Dermis blood vessel endothelial cell (primary cell): ENCODE measurements around the gene ACSF3. TPM values are rescaled to one million over a fixed set of nuclear protein-coding genes. Genes with fewer than 3 reads are reported as not detected.
A peak's percentile ranks its signal among the peaks of the same experiment; 100 is the strongest.

Experiments
- DNase-seq: peaks from one replicate; pipeline ENCODE4 v3.0.0; 2010
- total RNA-seq: library from RNA; depleted of rRNA; stranded (reverse); fragments of >200 nt; gene quantifications from 2 replicates; pipeline ENCODE4 v1.2.3, GENCODE V29; 2014

ACSF3 gene
- total RNA-seq, 1 donor from 2014 or later = 27.2 TPM

DNA sequence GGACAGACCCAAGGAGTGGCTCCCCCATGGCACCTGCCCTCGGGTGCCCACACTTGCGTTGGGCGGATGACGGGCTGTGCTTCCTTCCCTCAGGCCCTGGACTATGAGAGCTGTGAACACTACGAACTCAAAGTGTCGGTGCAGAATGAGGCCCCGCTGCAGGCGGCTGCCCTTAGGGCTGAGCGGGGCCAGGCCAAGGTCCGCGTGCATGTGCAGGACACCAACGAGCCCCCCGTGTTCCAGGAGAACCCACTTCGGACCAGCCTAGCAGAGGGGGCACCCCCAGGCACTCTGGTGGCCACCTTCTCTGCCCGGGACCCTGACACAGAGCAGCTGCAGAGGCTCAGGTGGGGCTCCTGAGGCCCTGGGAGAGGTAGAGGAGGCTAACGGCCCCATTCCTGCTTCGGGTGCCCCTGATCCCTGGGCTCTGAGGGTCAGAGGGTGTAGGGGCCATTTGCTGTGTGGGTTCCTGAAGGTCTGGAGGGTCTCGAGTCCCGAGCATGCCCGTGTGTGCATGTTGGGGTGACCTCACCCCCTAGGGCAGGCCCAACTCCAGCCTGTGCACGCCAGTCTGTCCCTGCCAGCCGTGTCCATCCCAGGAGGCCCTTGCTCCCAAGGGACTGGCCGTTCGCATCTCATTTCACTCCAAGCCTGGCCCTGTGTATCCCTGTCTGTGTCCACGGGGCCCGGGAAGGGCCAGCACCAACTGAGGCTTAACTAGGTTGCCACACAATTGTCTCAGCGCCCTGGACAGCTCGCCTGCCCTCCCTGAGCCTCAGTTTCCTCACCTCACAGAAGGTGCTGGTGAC is 96.7 kb downstream of the ACSF3 start:
- no peak for DNase-seq

GRCh38 chr16:89191033-89191900 is 97.6 kb downstream of the ACSF3 start:
- DNase-seq = no peak

- DNase-seq = no peak
Observed at GRCh38 chr16:89191901-89192185, 98.2 kb downstream of the ACSF3 start.

DNA sequence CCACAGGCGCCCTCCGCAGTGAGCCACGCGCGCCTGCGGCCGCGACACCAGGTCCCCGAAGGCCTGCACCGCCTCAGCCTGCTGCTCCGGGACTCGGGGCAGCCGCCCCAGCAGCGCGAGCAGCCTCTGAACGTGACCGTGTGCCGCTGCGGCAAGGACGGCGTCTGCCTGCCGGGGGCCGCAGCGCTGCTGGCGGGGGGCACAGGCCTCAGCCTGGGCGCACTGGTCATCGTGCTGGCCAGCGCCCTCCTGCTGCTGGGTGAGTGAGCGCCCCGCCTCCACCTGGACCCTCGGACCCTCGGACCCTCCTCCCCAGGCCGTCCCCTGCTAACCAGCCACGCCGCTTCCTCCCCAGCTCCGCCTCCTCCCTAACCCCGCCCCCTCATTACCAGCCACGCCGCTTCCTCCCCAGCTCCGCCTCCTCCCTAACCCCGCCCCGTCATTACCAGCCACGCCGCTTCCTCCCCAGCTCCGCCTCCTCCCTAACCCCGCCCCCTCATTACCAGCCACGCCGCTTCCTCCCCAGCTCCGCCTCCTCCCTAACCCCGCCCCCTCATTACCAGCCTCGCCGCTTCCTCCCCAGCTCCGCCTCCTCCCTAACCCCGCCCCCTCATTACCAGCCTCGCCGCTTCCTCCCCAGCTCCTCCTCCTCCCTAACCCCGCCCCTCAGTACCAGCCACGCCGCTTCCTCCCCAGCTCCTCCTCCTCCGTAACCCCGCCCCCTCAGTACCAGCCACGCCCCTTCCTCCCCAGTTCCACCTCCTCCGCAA is 98.7 kb downstream of the ACSF3 start:
- peak; percentile 97 for DNase-seq

DNA sequence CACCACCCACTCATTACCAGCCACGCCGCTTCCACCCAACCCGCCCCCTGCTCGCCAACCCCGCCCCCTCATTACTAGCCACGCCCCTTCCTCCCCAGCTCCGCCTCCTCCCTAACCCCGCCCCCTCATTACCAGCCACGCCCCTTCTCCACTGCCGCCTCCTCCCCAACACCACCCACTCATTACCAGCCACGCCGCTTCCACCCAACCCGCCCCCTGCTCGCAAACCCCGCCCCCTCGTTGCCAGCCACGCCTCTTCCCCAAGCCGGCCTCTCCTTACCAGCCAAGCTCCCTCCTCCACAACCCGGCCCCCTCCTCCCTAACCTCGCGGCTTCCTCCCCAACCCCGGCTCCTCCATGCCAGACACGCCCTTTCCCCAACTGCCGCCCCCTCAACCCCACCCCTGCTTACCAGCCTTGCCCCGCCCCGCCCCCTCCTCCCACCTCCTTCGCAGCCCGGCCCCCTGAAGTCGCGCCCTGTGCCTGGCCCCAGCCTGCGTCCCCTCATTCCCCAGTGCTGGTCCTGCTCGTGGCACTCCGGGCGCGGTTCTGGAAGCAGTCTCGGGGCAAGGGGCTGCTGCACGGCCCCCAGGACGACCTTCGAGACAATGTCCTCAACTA is 99.4 kb downstream of the ACSF3 start:
- DNase-seq = no peak

- DNase-seq = no peak
Observed at GRCh38 chr16:89193576-89194293, 100.1 kb downstream of the ACSF3 start.

DNA sequence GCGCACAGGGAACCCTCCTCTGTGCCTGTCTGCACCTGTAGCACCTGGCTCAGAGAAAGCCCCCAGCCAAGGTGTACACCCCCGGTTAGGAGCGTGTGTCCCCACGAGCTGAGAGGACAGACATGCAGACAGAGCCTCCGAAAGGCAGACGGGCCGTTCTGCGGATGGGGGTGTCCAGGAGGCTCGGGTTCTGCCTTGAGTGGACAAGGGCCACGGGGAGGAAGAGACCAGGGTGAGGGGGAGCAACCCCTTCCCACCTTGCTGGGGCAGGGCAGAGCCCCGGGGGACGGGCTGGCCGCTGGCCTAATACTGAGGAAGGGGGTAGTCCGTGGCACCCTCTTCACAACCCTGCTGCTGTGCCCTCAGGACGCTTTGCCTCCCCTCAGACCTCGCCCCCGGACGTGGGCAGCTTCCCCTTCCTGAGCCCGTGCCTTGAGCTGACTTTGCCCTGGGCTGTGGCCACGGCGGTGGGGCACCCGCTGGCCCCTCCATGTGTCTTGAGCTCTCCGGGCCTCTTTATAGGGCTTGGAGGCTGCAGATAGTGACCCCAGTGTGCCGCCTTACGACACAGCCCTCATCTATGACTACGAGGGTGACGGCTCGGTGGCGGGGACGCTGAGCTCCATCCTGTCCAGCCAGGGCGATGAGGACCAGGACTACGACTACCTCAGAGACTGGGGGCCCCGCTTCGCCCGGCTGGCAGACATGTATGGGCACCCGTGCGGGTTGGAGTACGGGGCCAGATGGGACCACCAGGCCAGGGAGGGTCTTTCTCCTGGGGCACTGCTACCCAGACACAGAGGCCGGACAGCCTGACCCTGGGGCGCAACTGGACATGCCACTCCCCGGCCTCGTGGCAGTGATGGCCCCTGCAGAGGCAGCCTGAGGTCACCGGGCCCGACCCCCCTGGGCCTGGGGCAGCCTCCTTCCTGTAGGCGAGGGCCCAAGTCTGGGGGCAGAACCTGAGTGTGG is 101.0 kb downstream of the ACSF3 start:
- DNase-seq = no peak

DNA sequence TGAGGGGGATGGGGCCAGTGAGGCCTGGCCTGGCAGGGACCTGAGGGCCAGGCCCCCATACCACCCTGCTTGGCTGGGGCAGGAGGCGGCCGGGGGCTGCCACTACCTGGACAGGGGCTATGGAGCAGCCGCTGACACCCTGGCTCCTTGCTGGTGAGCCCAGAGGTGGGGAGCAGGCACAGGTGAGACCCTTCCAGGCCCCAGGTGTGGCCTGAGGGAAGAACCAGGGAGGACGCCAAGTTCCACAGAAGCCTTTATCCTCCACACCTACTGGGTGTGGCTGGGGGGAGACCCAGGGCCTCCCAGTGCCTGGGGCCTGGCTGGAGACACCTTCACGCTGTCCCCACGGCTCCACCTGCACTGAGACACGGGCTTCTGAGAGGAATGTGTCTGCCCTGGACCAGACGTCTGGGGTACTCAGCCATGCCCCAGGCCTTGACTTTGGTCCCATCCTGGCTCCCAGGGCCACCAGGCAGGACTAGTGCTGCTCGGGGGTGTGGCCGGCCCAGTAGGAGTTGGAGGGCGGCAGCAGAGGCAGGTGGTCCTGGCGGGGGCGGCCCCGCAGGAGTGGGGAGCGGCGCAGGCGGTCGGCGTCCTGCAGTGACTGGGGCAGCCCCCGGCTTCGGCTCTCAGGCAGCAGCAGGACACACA is 102.0 kb downstream of the ACSF3 start:
- DNase-seq = no peak

DNA sequence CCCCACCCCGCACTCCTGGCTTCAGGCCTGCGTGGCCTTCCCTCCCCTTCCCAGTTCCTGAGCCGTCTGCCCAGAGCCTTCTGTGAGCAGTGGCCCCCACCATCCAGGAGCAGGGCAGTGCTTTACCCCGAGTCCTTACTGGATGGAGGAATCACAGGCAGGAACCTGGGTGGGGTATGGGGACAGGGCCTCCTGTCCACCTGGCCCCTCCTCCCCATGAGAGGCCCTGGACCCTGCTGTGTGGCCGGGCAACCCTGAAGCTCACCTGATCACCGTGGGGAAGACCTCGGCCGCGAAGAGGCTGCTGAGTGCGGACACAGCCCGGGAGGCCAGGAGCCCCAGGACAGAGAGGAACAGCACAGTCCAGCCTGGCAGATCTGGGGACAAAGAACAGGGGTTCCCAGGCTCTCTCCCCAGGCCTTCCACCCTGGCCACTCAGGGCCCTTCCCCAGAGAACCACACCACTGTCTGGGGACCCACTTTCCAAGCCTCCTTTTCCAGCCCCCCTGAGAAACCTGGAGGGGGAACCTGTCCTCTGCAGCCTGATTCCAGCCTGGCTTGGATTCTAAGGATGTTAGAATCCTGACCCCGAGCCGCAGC is 103.5 kb downstream of the ACSF3 start:
- no peak for DNase-seq

DNA sequence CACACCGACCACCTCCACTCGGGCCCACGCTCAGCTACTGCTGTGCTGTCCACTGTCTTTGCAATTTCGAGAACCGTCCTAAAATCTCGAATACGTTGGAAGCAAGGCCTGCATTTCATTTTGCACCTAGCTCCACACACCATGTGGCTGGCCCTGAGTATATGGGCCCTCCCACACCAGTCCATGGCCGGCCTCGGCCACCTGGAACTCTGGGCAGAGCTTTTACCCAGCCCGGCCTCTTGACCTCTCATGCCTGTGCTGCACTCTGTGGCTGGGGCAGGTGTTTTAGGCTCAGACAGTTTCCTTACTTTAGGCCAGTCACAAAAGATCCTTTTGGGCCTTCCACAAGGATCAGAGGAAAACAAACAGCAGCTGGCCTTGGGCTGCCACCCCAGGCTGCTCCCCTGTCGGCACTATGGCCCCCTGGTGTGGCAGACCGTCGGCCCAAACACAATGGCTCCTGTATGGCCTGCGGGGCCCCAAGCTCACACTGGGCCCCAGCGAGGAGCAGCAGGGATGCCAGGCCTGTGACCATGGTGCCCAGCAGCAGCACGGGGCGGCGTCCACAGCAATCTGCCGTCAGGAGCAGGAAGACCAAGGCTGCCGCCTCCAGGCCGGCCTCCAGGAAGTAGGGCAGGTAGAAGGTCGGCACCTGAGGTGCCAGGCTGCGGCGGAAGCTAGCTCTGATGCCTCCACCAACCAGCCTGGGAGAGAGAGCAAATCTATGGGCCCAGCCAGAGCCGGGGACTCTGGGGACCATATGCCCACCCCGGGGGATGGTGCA is 104.2 kb downstream of the ACSF3 start:
- DNase-seq = no peak

GRCh38 chr16:89198417-89199240 is 105.0 kb downstream of the ACSF3 start:
- DNase-seq = no peak

DNA sequence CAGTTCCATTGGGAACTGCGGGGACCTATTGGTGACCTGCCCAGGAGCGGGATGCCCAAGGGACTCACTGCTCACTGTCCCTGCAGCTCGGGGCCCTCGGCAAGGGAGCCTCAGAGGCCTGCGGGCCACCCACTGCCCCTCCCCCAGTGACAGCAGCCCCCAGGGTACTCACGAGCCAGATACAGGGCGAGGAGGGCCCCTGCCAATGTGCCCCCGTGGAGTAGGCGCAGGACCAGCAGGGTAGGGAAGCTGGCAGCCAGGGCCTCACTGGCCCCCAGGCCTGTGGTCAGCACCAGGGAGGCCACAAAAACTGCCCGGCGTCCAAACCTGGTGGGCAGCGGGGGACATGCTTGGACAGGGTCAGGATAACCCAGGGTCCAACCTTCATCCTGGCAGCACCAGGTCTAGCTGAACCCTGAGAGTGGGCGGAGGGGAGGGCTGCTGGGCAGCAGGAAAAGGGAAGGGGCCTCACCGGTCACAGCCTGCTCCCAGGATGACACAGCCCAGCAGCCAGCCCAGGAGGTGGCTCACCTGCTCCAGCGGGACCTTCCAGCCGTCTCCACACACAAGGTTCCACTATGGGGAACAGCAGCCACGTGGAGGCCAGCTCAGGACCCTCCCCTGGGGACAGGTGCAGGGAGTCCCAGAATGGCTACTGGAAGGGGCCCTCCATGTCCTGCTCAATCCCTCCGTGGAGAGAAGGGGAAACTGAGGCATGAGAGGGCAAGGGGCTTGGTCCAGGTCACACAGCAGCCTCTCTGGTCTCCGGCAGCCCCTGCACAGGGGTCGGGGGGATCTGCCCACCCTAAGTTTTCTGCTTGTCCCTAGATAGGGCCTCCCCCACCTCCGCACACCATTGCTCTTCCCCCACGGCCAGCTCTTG is 105.8 kb downstream of the ACSF3 start:
- no peak for DNase-seq

GRCh38 chr16:89200124-89200849 is 106.6 kb downstream of the ACSF3 start, which contains the start of gene SLC22A31:
SLC22A31 (minus strand) TSS chr16:89200537; CDS start chr16:89200501, 36 bp downstream.
- no peak for DNase-seq

GRCh38 chr16:89200850-89201411 is 107.3 kb downstream of the ACSF3 start:
- DNase-seq = no peak

- DNase-seq = peak; percentile 72
Observed at GRCh38 chr16:89201439-89202377, 108.1 kb downstream of the ACSF3 start.
